Measurements from ENCODE around the gene RETSAT.
"Not testable (repeated sequence)": the region's sequence is repeated elsewhere in the genome, so short reads cannot be mapped to it uniquely, and the experiment has no call there.

RETSAT gene

DNA sequence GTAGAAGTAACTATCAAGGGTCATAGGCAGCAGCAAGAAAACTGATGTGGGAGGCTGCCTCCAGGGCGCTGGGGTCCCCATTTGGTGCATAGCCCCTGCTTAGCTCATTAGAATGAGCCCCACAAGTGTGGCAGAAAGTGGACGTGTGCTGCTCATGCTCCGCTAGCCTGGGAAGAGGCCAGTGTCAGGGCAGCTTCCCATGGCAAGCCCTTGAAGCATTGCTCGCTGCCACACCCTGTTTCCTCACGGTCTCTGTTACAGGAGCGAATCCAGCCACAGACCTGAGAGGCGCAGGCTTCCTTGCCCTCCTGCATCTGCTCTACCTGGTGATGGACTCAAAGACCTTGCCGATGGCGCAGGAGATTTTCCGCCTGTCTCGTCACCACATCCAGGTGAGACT lies 22.8 kb upstream of the RETSAT start:
- DNase-seq: no peak

DNA sequence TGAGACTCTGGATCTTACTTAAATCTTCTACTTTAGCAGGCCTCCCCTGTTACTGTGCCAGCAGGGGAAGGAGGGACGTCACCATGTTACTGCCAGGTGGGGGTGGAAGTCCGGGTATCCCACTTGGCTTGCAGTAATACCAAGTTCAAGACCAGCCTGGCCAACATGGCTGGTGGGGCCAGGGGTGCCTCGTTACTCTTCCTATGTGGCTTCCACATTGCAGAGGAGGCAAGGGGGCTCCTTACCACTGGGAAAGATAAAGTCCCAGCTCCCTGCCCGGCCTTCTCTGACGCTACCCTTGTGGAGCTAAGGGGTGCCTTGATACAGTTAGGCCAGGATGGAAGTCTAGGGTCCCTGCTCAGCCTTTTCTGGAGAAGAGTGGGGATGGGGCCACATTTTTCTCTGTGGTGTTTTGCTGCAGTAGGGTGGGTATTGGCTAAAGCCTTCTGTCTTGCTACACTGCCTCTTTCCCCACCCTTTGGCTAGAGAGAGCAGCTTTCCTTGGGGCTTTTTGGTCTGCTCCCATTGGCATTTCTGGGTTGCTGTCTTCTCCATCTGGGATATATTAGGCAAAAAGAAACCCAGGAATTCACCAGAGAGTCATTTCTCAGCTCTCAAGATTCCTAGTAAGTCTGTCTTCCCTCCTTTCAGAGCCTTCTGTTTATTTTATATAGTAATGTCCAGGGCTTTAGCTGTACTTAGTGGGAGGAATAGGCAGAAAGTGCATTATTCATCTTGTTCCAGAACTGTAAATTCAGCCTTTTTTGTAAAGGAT lies 22.1 kb upstream of the RETSAT start:
- DNase-seq: no peak

DNA sequence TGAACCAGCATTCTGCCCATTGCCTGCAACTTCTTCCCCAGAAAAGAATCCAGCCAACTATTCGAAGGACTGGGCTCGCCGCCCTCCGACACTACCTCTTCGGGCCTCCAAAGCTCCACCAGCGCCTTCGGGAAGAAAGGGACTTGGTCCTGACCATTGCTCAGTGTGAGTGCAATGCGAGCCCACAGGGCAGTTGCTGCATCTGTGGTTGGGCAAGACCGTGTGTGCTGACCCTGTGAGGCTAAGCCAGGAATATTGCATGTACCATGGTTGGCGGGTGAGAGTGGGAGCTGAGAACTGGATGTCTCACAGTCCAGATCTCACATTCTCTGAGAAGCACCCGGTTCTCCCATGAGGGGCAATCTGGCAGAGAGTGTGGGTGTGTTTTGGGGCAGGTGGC lies 16.7 kb upstream of the RETSAT start:
- no peak for DNase-seq

DNA sequence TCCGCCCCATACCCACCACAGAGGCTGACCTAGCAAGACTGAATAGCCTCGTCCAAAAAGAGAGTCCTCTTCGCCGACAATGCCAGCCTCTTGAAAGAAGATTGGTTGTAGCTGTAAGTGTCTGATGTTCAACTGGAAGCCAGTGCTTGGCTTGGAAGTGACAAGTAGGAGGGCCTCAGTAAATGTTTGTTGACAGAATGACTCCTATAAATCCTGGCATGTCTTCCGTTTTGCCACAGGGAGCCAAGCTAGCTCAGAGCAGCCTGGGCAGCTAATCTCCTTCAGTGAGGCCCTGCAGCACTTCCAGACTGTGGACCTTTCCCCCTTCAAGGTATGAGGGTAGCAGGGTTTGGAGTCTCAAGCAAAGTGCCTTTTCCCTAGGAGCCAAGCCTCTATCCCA lies 15.2 kb upstream of the RETSAT start:
- DNase-seq: no peak

DNA sequence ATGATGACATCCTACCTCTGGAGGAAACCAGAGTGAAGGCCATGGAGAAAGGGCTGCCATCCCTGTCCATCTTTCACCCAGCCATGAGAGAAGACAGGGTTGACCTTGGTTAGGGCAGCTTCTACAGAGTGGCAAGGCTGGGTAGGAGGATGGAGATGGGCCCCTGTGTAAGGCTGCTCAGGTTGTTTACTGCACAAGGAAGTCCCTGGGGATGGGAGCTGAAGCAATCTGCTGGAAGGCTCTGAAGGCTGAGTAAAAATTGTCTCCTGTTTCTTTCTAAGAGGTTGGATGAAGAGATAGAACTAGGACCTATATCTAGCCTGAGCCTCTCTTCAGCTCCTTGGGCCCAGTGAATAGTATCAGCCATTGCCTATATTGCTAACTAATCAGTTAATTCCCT lies 14.6 kb upstream of the RETSAT start:
- DNase-seq: no peak

DNA sequence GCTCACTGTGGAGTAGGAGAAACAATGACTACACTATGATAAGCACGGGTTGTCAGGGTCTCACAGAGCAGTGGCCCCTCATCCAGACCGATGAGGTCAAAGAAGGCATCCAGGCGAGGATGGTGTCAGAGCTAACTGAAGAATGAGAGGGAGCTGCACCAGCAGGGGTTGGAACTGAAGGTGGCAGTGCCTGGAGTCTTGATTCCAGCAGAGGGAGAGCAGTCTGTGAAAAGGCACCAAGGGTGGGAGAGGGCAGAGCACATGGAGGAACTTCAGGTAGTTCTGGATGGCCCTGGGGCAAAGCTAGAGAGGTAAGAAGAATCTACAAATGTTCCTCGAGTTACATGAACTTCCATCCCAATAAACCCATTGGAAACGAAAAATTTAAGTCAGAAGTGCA lies 12.9 kb upstream of the RETSAT start:
- no peak for DNase-seq

DNA sequence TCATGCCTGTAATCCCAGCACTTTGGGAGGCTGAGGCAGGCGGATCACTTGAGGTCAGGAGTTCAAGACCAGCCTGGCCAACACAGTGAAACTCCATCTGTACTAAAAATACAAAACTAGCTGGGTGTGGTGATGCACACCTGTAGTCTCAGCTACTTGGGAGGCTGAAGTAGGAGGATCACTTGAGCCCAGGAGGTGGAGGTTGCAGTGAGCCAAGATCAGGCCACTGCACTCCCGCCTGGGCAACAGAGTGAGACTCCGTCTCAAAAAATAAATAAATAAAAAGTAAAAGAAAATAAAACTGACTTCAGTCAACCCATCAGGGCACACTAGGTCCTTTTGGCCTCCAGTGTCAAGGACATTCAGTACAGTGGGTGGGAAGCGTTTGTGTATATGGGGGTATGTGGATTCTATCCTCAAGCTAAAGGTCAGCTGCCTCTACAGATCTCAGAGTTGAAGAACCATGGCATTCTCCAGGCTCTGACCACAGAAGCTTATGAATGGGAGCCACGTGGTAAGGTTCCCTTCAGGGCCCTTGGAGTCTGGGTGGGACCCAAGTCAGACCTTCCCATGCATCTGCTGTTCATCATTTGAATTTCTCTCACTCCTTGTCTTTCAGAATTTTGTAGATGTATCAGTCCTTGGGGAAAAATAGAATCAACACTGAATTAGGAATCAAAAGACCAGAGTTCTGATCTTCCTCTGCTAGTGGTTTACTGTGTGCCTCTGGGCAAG lies 8.5 kb upstream of the RETSAT start:
- DNase-seq: not testable (repeated sequence)

DNA sequence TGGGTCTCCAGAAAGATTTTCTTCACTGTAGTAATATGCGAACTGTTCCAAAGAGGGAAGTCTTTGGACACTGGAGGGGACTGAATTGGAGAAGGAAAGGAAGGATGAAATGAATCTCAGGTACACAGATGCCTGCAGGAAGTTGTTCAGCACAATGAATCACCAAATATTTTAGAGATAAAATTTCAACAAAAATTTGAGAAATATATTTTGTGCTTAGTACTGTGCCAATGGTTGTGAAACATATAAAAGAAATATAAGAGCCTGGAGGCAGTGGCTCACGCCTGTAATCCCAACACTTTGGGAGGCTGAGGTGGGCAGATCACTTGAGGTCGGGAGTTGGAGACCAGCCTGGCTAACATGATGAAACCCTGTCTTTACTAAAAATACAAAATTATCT lies 3.4 kb upstream of the RETSAT start:
- DNase-seq: no peak

DNA sequence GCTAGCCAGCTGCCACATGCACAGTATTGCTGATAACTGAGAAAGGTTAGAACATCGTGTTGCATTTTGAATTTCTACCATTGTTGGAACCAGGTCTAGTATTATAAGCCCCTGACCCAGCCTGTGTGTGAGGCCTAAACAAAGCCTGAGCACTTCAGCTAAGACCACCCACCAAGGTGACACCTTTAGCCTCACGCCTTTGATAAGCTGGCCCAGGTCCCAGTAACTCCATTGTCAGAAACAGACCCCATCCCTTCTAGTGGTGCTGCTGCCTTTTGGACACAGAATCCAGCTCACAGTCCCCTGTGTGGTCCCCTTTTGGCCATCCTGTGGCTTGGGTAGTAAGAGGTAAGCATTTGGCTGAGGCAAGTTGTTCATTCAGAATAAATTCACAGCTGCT lies 1.9 kb upstream of the RETSAT start:
- DNase-seq: no peak

DNA sequence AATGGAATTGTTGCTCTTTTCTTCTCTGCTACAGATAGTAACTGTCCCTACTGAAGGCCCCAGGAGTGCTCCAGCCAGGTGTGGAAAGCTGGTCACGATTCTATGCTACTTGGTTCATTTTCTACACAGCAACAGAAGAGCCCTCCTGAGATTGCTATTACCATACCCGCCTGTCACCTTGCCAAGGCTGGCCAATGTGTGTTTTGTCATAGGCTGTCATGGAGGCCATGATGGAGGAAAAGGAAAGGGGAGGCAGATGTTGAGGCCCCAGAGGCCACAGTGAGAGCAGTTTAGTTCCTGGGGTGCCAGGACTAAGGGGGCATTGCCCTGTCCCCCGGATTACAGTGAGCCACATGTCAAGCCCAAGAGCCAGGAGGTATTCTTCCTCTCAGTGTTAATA lies 1.2 kb upstream of the RETSAT start:
- no peak for DNase-seq

DNA sequence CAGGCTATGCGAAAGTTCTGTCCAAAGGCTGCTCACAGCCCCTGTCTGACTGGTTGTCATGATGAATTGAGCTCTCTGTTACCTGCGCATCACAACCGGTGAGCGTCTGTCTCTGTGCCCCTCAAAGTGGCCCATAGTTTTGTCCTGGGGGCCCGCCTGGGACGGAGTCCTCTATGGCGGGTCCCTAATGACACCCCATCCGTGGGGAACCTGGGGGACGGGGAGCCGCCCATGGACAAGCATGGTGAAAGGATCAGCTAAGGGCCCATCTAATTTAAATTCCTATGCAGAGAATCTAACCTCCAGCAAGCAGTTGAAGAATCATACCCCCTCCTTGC lies 714 bp upstream of the RETSAT start:
- DNase-seq: no peak

DNA sequence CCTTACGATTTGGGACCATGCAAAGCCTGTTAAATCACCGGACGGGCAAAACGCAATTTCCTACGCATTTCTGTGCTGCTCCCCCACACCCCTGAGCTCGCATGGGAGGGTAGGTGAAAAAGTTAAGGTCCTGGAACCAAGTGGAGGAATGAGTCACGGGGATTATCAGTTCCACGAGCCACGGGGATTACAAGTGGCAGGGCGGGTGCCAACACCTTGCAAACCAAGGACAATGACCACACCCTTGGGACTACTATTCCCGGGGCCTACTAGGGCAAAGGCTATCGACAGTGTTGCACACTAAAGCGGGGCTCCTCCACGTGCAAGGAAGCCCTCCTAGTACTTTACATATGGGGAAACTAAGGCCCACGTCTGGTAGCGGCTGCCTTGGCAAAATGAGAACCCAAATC lies 447 bp downstream of the RETSAT start:
- no peak for DNase-seq

DNA sequence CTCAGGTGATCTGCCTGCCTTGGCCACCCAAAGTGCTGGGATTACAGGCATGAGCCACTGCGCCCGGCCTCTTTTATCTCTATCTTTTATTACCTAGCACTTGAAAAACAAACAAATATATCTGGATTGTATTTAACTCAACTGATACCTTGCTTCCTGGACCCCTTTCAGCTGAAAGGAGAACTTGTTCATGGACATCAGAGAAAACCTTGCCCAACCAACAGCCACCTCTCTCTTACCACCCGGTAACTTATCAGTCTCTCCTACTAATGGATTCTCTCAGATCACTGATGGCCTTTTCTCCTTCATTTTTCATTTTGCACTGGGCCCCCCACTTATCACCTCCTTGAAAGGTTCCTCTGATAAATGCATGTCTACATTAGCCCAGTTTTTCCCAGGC lies 6.7 kb downstream of the RETSAT start:
- no peak for DNase-seq

DNA sequence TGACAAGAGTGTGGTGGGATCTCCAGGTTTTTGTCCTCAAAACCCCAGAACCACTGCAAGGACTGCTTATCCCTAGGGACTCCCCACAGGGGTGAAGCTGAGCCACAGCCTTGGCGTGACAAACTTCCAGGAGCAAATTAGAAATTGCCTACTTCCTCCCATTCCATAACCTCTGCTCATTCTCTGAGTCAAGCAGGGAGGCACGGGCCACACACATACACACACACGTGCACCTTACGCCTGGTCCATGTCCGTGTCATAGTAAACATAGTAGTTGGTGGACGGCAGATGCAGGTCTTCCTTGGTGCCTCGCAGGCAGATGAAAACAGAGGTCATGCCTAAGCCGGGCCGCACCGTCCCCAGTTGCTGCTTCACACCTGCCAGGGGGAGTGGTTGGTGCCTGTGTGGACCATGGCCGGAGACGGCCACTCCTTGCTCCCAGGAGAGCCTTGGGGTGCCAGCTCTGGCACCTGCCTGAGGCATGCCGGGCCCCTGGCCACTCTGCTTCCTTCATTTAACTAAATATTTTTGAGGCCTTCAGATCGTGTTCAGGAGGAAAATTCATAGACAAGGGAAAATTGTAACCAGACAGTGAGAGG lies 9.9 kb downstream of the RETSAT start:
- no peak for DNase-seq

DNA sequence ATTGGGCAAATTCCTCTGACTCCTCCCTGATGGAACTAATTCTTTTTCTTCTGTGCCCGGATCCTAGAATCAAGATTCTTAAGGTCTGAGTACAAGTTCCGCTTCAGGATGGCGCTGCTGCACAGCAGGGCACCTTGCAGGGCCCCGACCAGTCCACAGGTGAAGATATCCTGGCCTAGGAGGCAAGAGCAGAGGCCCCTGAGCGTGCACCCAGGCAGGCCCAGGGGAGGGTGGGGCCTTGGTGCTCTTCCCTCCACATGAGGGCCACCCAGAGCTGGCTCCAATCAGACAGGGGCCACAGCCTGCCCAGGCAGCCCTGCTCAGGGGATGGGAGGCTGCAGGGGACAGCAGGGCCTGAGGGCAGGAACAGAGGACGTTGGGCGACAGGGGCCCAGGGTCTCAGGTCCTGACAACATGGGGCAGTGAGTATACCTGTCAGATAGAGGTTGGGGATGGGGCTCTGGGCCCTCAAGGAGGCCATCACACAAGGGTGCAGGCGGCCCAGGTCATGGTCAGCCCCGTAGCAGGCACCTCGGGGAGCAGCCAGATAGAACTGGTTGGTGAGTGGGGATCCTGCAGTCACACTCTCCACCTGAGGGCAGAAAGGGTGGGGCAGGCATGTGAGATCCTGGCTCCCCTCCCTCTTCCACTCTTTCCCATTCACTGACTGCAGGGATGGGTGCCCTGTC lies 11.0 kb downstream of the RETSAT start:
- not testable (repeated sequence) for DNase-seq

DNA sequence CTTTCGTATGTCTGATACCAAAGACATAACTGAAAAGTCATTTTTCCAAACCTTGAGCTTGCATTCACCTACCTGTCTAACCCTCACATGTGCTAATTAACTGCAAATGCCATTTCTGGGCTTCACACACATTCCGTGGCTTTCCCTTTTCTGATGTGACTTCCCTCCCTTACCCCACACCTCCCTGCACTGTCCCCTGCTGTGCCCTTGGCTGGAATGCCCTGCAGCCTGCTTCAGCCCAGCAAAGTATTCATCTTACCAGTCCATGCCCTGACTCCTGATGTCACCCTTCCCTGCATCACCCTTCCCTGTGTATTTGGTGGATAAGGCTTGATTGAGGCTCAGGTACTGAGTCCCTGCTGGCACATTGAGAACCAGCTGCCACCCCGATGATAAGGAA lies 12.2 kb downstream of the RETSAT start:
- DNase-seq: no peak

DNA sequence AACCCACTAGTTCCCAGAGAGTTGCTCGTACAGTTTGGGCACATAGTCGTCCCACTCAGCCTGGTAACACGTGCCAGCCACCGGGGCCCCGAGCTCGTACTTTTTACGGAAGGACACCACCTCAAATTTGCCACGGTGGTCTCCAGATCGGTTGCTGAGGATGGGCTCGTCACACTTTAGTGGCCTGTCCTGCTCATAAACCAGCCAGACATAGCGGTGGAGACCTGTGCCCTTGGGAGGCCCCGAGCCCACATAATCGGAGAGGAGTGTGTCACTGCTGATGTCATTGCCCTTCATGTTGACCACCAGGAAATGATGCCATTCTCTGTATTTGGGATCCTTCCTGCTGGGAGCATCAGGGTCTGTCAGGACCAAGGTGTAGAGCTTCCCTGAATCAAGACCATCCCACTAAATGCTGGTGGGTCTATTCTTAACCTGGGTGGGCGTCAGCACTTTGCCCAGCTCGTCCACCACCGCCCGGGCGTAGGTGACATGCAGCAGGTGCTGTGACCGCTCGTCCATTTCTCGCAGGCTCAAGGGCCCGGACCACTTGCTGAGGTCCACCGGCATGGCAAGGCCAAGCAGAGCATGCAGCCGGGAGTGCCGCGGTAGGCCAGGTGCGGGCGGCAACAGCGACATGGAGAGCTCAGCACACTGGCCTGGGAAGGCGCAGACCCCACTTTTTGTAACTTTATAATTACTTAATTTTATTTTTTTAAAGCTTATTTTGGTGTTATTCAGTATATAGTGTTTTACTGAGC lies 12.9 kb downstream of the RETSAT start:
- DNase-seq: no peak

DNA sequence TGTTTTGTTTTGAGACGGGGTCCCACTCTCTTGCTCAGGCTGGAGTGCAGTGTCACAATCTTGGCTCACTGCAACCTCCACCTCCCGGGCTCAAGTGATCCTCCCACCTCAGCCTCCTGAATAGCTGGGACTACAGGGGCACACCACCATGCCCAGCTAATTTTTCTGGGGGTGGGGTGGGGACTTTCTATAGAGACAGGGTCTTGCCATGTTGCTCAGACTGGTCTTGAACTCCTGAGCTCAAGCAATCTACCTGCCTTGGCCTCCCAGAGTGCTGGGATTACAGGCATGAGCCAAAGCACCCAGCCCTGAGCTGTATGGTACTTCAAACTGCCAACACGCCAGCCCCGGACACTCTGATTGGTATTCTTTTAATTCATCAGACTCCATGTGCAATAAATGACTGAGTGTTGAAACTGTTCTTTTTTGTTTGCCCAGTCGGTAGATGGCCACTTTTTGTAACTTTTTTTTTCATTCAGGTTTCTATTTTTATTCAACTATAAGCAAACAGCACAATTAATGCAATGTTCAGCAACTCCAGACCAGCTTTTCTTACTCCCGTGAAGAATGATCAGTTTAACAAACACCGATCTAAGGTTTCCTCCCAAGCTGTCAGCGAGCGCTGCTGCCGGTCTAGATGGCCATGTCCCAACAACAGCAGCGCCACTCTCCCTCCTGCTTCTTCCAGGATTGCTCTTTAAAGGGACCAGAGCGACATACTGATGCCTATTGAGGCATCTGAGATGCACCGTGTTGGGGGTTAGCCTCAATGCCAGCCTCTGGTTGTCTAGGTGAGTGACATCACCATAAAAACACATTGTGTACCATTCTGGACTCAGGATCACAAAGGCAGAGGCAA lies 14.1 kb downstream of the RETSAT start:
- no peak for DNase-seq

DNA sequence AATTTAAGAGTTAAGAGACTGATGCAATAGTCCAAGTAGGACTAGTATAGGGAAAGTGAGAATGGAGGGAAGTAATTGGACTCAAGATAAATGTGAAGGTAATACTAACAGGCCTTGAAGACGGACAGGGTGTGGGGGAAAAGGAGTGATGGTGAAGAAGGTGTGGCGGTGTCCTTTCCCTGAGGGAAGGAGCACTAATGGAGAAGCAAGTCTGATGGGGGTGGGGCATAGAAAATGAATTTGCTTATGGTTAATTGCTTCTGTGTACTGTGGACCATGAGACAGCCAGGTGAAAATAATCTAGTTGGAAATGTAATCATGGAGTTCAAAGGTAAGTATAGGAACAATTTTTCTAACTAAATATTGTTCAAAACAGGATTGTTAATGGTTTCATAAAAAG lies 19.4 kb downstream of the RETSAT start:
- DNase-seq: no peak

DNA sequence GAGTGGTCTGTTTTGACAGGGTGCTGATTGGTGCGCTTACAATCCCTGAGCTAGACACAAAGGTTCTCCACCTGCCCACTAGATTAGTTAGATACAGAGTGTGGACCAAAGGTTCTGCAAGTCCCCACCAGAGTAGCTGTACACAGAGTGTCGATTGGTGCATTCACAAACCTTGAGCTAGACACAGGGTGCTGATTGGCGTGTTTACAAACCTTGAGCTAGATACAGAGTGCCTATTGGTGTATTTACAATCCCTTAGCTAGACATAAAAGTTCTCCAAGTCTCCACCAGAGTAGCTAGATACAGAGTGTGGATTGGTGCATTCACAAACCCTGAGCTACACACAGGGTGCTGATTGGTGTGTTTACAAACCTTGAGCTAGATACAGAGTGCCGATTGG lies 20.5 kb downstream of the RETSAT start:
- not testable (repeated sequence) for DNase-seq

DNA sequence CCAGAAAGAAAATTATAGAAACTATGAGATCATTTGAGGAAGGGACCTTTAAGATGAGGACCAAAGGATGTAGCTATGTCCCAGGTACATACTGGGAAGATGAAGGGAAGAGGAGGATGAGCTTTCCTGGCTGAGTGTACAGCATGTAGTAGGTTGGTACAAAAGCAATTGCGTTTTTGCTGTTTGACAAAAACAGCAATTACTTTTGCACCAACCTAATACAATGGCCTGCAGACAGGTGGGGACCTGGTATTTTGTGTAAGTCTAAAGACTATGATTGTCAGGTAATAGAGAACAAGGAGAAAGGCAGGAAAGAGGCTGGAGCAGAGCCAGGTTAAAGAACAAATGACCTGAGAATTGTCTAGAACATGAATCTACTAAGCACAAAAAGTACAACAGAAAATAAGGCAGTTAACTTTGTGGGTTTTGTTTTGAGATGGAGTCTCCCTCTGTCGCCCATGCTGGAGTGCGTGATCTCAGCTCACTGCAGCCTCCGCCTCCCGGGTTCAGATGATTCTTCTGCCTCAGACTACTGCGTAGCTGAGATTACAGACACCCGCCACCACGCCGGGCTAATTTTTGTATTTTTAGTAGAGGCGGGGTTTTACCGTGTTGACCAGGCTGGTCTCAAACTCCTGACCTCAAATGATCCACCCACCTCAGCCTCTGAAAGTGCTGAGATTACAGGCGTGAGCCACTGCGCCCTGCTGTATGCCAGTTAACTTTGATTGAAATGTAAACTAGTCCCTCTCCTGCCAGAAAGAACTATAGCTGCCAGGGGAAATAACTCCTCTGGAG lies 23.3 kb downstream of the RETSAT start:
- DNase-seq: no peak

All from activated CD4-positive, alpha-beta T cell treated with anti-CD3 and anti-CD28 coated beads, Interleukin-2, amount 50 U/mL, for 1 hour (primary cell).